Fibroblast of mammary gland (primary cell): ENCODE measurements around the gene KLHL30.
A peak's percentile ranks its signal among the peaks of the same experiment; 100 is the strongest.

Experiments
- DNase-seq: peaks from one replicate; pipeline ENCODE4 v3.0.0-alpha.2; 2010; ENCODE audit warnings: low read depth
- H3K4me3 ChIP-seq: 2 replicates; pipeline ENCODE4 v1.5.1; 2011; ENCODE audit warnings: low read depth, mild to moderate bottlenecking, low read length, moderate library complexity; ENCODE audit not compliant: control insufficient read depth
- TF ChIP-seq, protein P1 (sequence below): conservative IDR thresholded peaks from 2 replicates; pipeline ENCODE4 v1.5.1; 2011; ENCODE audit warnings: low read depth, low read length, inconsistent platforms; ENCODE audit not compliant: control insufficient read depth, insufficient read depth

KLHL30 gene

DNA sequence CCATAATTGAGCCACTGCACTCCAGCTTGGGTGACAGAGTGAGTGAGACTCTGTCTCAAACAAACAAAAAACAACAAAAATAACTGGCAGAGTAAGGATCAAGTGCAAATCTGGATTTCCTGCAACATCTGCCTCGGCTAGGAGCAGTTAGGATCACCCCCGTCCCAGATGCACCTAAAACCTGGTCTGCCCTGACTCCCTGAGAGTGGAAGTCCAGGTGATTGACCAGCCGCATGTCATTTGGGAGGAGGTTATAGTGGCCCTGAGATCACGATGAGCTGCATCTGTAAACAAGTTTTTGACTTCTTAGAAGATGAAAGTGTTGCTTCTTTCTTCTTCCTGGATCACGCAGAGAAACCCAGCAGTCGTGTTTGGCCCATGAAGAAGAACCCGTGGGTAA, 43.3 kb upstream of the KLHL30 start:
- H3K4me3 ChIP-seq = no peak overlapping the region
- DNase-seq = no peak
- TF ChIP-seq, protein P1, sequence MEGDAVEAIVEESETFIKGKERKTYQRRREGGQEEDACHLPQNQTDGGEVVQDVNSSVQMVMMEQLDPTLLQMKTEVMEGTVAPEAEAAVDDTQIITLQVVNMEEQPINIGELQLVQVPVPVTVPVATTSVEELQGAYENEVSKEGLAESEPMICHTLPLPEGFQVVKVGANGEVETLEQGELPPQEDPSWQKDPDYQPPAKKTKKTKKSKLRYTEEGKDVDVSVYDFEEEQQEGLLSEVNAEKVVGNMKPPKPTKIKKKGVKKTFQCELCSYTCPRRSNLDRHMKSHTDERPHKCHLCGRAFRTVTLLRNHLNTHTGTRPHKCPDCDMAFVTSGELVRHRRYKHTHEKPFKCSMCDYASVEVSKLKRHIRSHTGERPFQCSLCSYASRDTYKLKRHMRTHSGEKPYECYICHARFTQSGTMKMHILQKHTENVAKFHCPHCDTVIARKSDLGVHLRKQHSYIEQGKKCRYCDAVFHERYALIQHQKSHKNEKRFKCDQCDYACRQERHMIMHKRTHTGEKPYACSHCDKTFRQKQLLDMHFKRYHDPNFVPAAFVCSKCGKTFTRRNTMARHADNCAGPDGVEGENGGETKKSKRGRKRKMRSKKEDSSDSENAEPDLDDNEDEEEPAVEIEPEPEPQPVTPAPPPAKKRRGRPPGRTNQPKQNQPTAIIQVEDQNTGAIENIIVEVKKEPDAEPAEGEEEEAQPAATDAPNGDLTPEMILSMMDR = no peak

DNA sequence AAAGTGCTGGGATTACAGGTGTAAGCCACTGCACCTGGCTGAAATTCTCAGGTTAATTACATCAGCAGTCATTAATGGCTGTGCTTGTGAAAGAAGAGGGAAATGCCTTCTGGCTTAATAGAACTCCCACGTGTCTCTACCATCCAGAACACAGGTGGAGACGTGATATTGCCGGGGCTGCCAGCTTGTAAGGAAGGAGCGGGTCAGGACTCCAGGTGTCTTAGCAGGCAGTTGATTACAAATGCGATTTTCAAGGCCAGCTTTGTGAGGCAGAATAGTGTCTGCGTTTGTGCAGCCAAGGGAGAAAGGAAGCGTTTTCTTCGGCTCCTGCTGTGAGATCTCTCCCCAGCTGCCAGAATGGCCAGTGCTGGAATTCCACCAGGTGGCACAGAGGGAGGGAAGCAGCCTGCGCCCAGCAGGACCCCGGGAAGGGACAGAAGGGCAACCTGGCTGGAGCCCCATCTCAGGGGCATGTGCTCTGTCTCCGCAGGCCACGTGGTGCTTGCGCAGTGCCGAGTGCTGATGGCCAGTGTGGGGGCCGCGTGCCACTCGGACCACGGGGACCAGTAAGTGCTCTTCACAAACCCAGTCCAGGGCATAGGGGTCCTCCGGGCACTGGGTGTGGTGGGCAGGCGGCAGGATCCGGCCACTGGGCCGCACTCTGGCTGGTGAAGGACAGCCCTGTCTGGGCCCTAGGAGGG, 42.0 kb upstream of the KLHL30 start:
- H3K4me3 ChIP-seq = no peak overlapping the region
- no peak for DNase-seq
- TF ChIP-seq, protein P1 = no peak

DNA sequence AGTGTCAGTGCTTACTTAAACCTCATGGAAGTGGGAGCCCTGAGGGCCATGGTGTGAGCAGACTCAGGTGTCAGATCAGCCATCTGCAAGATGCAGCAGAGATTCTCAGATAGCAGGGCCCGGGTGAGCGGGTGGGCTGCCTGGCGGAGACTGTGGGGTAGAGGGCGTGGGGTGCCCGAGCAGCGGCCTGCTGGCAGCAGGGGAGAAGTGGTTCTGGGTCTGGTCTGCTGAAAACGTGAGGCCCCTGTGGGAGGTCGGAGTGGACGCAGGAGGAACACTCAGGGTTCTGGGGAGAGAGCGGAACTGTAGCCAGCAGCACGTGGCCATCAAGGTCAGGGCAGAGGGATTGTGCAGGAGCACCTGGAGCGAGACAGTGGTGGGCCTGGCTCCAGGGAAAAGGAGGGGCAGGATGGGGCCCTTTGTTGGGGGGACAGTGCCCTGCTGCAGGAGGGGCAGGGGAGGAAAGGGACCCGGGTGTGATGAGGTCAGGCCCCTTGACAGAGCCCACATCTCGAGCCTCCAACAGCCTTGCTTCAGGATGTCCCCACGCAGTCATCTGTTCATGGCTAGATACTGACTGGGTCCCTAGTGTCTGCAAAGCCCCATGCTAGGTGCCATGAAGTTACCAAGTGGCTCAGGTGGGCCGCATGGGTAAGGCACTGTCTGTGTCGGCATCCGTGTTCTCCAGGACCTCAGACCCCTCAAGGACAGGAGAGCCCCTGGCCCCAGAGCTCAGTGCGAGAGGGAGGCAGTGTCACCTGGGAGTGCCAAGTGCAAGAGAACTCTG, 41.1 kb upstream of the KLHL30 start:
- TF ChIP-seq, protein P1 = no peak
- no peak for DNase-seq
- no peak overlapping the region for H3K4me3 ChIP-seq

DNA sequence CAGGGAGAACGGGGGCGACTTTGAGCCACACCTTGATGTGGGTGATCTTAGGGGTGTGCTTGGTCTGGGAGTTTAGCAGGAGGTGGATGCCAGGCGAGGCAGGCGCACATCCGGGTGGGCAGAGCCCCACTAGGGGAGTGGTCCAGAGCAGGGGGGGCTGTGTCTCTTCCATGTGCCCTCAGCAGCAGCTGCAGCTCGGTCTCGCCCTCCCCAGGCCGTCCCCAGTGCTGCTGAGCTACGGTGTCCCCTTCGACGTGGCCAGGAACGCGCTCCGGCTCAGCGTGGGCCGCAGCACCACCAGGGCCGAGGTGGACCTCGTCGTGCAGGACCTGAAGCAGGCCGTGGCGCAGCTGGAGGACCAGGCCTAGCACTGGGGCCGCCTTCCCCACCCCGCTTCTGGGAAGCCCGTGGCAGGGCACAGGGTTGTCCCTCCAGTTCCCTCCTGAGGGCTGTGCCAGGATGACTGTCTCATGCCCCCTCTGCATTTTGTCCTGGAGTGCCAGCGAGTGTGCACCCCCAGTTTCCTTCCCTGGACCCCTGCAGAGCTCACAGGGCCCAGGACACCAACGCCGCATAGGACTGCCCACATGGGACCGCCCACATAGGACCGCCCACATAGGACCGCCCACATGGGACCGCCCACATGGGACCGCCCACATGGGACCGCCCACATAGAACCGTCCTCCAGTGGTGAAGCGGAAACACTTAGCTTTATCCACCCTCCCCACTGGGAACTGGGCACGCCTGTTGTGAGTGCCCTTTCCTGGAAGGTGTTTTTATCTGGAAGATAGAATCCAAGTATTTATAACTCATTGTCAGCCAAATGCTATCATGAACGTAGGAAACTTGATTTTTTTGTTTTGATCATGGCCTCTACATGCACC, 40.2 kb upstream of the KLHL30 start:
- peak; percentile 73 for DNase-seq
- H3K4me3 ChIP-seq = no peak overlapping the region
- TF ChIP-seq, protein P1 = no peak

DNA sequence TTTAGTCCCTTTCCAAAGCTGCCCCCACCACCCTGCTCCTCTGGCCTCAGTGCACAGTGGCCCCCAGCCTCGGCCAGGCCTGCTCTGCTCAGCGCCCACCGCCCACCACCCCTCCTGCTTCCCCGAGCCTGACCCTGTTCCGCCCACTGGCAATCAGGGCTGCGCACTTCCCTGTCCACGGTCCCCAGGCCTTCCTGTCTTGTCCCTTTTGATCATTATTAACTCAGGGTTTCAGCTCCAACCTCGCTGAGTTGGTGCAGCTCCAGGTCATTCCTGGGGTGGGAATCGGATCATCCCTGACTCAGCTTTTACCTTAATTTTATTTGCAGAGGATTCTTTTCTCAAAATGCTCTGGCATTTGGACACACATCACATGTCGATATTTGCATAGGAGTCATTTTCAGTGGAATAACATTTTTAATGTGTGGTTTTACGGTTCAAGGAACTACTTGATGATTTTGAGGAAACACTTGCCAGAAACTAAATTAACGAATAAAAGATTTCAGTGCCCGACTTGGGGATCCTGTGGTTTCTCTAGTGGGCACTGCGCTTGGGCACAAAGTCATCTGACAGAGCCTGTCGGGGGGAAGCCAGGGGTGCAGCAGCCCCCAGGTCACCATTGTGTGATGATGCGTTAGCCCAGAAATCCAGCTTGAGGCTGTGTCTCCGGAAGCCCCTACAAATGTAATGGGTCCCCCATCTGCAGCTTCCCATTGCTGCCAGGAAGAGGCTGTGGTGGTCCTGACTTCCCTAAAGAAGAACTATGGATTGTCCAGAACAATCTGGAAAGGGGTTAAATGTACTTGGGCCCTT, 39.4 kb upstream of the KLHL30 start:
- no peak for DNase-seq
- no peak overlapping the region for H3K4me3 ChIP-seq
- TF ChIP-seq, protein P1 = no peak

DNA sequence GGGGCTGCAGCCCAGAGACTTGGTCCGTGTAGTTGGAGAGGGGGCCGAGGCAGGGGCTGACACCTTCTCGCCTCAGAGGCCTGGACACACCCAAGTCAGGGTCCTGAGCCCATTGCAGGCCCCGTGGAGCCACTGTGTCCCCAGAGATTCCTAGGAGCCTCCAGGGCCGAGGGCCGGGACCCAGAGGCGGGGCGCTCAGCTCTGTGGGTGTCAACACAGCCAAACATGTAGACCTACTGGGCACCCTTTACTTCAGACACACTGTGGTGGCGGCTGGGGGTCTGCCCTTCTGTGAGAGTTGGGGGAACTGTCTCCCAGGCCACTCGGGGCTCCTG, 38.8 kb upstream of the KLHL30 start:
- H3K4me3 ChIP-seq = no peak overlapping the region
- DNase-seq = no peak
- TF ChIP-seq, protein P1 = no peak
